GM12875 (cell line): ENCODE data around the gene HGS.

Experiments used
- H3K4me3 ChIP-seq: one replicate; pipeline ENCODE4 v1.5.1; 2011; ENCODE audit warnings: low read depth, low read length, control low read depth
- TF ChIP-seq, protein P1 (sequence below): IDR thresholded peaks from 2 replicates; pipeline ENCODE4 v1.5.1; 2011; ENCODE audit warnings: low read depth, mild to moderate bottlenecking, control low read depth, inconsistent platforms, low read length, moderate library complexity, borderline replicate concordance; ENCODE audit not compliant: insufficient read depth

HGS gene

DNA sequence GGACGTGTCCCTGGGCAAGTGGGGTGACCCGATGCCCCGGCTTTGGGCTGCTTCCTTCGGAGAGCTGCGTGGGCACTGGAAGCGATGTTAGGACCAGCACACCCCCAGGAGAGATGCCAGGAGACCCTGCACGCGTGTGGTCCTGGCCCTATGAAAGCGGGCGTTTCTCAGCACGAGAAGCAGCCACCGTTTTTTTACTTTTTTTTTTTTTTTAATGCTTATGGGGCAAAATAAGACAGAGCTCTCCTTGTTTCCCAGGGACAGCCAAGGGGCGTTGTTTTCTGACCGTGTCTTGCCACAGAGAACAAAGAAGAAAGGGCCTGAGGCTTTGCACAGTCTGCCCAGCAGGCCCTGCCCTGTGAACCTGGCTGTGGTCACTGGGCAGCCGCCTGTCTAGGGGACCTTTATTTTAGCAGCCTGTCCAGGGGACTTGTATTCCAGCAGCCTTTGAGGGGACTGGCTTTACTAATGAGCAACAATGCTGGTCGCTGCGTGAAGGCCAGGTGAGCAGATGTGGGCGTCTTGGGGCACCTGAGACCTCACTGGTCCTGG is 29.3 kb downstream of the HGS start:
- peak overlapping the region; percentile 72 for H3K4me3 ChIP-seq
- TF ChIP-seq, protein P1, sequence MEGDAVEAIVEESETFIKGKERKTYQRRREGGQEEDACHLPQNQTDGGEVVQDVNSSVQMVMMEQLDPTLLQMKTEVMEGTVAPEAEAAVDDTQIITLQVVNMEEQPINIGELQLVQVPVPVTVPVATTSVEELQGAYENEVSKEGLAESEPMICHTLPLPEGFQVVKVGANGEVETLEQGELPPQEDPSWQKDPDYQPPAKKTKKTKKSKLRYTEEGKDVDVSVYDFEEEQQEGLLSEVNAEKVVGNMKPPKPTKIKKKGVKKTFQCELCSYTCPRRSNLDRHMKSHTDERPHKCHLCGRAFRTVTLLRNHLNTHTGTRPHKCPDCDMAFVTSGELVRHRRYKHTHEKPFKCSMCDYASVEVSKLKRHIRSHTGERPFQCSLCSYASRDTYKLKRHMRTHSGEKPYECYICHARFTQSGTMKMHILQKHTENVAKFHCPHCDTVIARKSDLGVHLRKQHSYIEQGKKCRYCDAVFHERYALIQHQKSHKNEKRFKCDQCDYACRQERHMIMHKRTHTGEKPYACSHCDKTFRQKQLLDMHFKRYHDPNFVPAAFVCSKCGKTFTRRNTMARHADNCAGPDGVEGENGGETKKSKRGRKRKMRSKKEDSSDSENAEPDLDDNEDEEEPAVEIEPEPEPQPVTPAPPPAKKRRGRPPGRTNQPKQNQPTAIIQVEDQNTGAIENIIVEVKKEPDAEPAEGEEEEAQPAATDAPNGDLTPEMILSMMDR: no peak

DNA sequence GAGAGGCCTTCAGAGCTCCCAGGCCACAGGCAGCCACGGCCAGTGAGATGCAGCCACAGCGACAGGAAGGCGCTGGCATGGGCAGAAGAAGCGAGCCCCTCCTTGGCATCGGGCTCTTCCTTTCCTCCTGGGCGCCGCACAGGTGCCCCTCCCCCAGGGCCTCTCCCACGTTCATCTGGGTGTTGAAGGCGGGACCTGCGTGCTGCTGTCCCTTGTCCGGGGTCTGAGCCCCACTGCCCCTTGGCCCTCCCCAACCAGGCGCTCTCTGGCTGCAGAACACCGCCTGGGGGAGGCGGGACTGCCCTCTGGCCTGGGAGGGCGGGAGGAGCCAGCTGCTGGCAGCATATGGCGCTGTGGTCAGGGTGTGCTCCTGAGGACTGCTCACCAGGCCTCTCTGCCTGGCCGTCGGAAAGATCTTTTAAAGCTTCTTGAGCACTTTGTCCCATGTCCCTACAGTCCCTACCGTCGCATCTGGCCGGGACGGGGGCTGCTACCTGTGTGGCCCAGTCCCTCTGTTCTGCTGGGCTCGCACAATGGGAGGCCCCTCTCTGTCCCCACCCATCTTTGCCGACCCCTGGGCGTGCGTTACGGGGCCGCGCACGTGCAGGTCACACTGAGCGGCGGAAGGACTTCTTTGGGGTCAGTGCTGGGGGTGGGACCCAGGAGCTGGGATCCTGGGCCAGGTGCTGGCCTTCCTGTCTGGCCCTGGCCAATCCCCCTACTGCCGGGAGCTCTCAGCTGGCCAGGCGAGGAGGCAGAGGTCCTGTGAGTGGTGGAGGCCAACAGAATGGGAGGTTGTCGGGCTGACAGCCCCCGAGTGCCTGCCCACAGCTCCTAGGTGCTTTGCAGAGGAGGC is 30.0 kb downstream of the HGS start:
- H3K4me3 ChIP-seq: no peak overlapping the region
- TF ChIP-seq, protein P1: no peak

DNA sequence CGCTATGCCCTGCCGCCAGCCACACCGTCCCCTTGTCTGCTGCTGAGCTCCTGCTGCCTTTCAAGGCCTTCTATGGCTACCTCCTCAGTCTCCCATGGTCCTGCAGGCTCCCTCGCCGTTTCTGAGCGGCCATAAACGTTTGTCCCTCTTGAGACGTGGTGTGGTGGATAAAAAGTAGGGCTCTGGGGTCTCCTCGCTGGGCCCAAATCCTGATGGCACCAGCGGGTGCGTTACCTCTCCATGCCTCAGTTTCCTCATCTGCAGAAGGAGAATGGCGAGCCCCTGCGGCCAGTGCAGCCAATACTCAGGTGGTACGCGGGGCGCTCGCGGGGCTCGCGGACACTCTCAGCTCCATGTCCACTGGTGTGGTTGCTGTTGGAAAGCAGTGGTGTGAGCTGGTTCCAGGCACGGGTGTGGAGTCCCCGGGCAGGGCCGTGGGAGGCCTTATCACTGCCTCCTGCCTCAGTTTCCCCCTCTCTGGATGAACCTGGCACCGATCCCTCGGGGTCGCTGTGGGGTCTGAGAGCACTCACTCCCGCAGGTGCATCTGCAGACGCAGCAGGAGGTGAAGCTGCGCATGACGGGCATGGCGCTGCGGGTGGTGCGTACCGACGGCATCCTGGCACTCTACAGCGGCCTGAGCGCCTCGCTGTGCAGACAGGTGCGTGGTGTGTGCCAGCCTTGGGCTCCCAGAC is 30.7 kb downstream of the HGS start:
- TF ChIP-seq, protein P1: no peak
- H3K4me3 ChIP-seq: no peak overlapping the region

DNA sequence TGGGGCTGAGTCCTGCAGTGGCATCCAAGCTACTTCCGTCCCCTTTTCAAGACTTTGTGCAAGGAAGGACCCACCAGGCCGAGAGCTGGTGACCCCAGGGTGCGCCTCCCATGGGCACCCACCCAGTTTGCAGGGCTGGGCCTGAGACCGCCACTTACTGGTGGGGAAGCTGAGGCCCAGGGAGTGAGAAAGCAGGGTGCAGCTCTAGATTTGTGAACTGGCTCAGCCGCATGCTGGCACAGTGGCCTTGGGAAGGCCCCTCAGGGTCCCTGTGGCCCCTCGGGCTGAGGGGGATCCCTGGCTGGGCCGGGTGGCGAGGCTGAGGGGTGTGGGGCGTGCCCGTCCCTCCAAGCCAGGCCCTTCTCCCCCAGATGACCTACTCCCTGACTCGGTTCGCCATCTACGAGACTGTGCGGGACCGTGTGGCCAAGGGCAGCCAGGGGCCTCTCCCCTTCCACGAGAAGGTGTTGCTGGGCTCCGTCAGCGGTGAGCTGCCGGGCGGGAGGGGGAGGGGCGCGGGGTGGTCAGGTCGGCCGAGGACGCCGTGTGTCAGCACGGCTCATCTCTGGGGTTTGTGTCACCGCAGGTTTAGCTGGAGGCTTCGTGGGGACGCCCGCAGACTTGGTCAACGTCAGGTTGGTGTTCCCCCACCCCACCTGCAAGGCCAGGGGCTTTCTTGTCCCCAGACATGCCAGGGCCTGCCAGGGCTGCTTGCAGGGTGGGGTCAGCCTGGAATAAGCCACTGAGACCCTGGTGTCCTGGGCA is 31.5 kb downstream of the HGS start:
- H3K4me3 ChIP-seq: no peak overlapping the region
- TF ChIP-seq, protein P1: no peak

DNA sequence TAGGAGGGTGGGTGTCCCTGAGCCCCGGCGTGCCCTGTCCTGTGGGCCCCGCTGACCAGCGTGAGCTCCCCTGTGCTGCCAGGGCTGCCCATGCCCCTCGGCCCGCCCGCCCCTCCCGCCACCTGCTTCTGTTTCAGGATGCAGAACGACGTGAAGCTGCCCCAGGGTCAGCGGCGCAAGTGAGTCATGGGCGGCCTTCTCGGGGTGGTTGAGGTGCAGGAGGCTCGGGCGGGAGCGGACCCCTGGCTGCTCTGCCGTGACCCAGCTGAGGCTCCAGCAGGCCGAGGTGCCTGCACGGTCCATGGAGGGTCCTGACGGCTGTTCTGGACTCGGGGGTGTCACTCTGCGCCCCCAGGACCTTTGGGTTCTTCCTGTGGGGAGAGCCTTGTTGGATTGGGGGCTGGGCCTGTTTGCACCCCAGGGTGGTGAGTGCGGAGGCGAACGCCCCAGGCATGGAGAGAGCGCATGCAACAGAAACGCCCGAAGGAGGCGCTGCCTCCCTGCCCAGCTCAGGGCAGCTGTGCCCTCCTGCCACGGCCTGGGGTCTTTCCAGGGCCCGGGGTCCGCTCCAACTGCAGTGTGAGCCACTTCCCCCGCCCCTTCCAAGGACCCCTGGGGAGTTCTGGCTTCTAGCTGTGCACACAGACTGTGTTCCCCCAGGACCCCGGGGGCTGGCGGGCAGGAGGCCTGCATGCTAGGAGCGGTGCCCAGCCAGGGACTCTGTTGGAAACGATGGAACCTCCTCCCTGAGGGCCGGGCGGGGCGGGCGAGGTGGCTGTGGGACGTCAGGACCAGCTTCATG is 32.3 kb downstream of the HGS start:
- H3K4me3 ChIP-seq: no peak overlapping the region
- TF ChIP-seq, protein P1: no peak

DNA sequence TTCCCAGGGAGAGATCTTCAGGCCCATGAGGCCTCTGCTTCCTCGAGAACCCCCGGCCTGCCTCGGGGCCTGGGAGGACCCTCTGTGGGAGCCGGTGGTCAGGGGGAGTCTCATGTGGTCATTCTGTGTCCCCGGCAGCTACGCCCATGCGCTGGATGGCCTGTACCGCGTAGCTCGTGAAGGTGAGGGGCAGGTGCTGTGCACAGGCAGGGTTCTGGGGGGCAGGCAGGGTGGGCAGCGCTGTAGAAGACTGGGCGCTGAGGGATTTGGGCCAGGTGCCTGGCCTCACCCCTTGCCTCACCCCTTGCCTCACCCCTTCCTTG is 32.8 kb downstream of the HGS start:
- TF ChIP-seq, protein P1: no peak
- no peak overlapping the region for H3K4me3 ChIP-seq
